CD8-positive, alpha-beta memory T cell (primary cell): ENCODE data around the gene SCAF1. TPM values are rescaled to one million over a fixed set of nuclear protein-coding genes. Genes with fewer than 3 reads are reported as not detected.

Source experiments
- CTCF ChIA-PET: fragments of 350-600 bp; sonication (Branson Sonifier 250); formaldehyde crosslinking; loops from one replicate; lab custom pipeline; 2021; ENCODE audit warnings: antibody characterized with exemption; lab: Charles Lee
- POLR2A ChIA-PET: fragments of 350-600 bp; sonication (Branson Sonifier 250); formaldehyde crosslinking; loops from one replicate; lab custom pipeline; 2021; ENCODE audit warnings: antibody characterized with exemption; lab: Charles Lee
- DNase-seq, 5 donors: peaks; one replicate each; pipeline versions ENCODE4 v3.0.0 to v3.0.0-alpha.2; 2020 to 2022; ENCODE audit warnings: mixed read lengths in 1 of 5
- H3K27ac ChIP-seq: one replicate; pipeline ENCODE4 v1.7.0; 2013; ENCODE audit warnings: low read depth, mild to moderate bottlenecking, low read length, moderate library complexity
- H3K27me3 ChIP-seq: 2 replicates; pipeline ENCODE4 v1.7.0; 2013; ENCODE audit warnings: low read length, mild to moderate bottlenecking; ENCODE audit not compliant: insufficient read depth, poor library complexity, severe bottlenecking
- H3K36me3 ChIP-seq: 2 replicates; pipeline ENCODE4 v1.7.0; 2013; ENCODE audit warnings: mild to moderate bottlenecking, low read length, moderate library complexity; ENCODE audit not compliant: insufficient read depth
- H3K4me1 ChIP-seq: 2 replicates; pipeline ENCODE4 v1.7.0; 2013; ENCODE audit warnings: mild to moderate bottlenecking, low read length, moderate library complexity; ENCODE audit not compliant: insufficient read depth
- H3K4me3 ChIP-seq: 2 replicates; pipeline ENCODE4 v1.7.0; 2013; ENCODE audit warnings: mild to moderate bottlenecking, low read length
- H3K9me3 ChIP-seq: 2 replicates; pipeline ENCODE4 v1.7.0; 2013; ENCODE audit warnings: mild to moderate bottlenecking, low read length
- H3K27ac Mint-ChIP-seq, 8 donors: one replicate each; pipeline ENCODE4 v1.8.0; 2020 to 2021; ENCODE audit warnings: mixed read lengths in 8 of 8, mild to moderate bottlenecking in 6 of 8, inconsistent platforms in 3 of 8, moderate library complexity in 3 of 8
- H3K27me3 Mint-ChIP-seq, 2 donors: one replicate each; pipeline ENCODE4 v1.8.0; 2020 to 2021; ENCODE audit warnings: mixed read lengths in 2 of 2, mild to moderate bottlenecking in 1 of 2, moderate library complexity in 1 of 2
- H3K36me3 Mint-ChIP-seq, 3 donors: one replicate each; pipeline ENCODE4 v1.8.0; 2020 to 2021; ENCODE audit warnings: mixed read lengths in 3 of 3, inconsistent platforms in 1 of 3, mild to moderate bottlenecking in 1 of 3
- H3K4me1 Mint-ChIP-seq, 3 donors: one replicate each; pipeline ENCODE4 v1.8.0; 2020 to 2021; ENCODE audit warnings: mixed read lengths in 3 of 3, inconsistent platforms in 1 of 3, mild to moderate bottlenecking in 1 of 3
- H3K4me3 Mint-ChIP-seq, 7 donors: one replicate each; pipeline ENCODE4 v1.8.0; 2020 to 2021; ENCODE audit warnings: mixed read lengths in 7 of 7, mild to moderate bottlenecking in 6 of 7, moderate library complexity in 4 of 7, inconsistent platforms in 2 of 7
- H3K9me3 Mint-ChIP-seq, 5 donors: one replicate each; pipeline ENCODE4 v1.8.0; 2020 to 2022; ENCODE audit warnings: mixed read lengths in 5 of 5, mild to moderate bottlenecking in 3 of 5, moderate library complexity in 2 of 5, inconsistent platforms in 1 of 5
- polyA plus RNA-seq: library from polyadenylated mRNA; unstranded; fragments of 300-500 nt; fragmentation: Illumina TruSeq; gene quantifications from one replicate; pipeline ENCODE4 v1.2.3, GENCODE V29; 2021
- total RNA-seq, 2 experiments: library from RNA; stranded (reverse); gene quantifications; one replicate each; pipeline ENCODE4 v1.2.3, GENCODE V29; 2021

The SCAF1 gene
- total and polyA plus RNA-seq, 3 experiments from 2014 or later: 3.2 to 79.7 (median 79.2) TPM

- peaks cover 0 to 5% of the 10 kb centered on the region in 2 donors for H3K27me3 Mint-ChIP-seq
- H3K27ac Mint-ChIP-seq: no peak overlapping the region
- Histone ChIP-seq H3K27me3 (no peaks in the 10 kb centered on the region), H3K9me3 (no peaks in the 10 kb centered on the region), H3K36me3 (peaks cover 23% of the 10 kb centered on the region), H3K27ac (no peak overlapping the region), H3K4me3 (no peak overlapping the region), H3K4me1 (peaks cover 26% of the 10 kb centered on the region)
- no peak for DNase-seq
- H3K36me3 Mint-ChIP-seq: peaks cover 0 to 55% (median 13%) of the 10 kb centered on the region in 3 donors
- CTCF ChIA-PET: interaction anchor here (0.9 to 1.3 kb wide), 2 partner anchors 45 to 83 kb away, joined by 3 read pairs; partner anchors contain the start of gene RRAS
- no peak overlapping the region for H3K4me3 Mint-ChIP-seq
- POLR2A ChIA-PET: interaction anchor here (1.2 kb wide), 1 partner anchor 81 kb away, joined by 3 read pairs; the partner anchor contains the start of gene PRMT1
- no peaks in the 10 kb centered on the region for H3K9me3 Mint-ChIP-seq
- peaks cover 26 to 41% (median 26%) of the 10 kb centered on the region in 3 donors for H3K4me1 Mint-ChIP-seq
These were observed 46.8 kb upstream of the SCAF1 start for GRCh38 chr19:49594993-49595818.

- Histone ChIP-seq H3K36me3 (peaks cover 24% of the 10 kb centered on the region), H3K27ac (no peak overlapping the region), H3K4me3 (no peak overlapping the region), H3K27me3 (no peaks in the 10 kb centered on the region), H3K4me1 (peaks cover 20% of the 10 kb centered on the region), H3K9me3 (no peaks in the 10 kb centered on the region)
- POLR2A ChIA-PET: interaction anchor here (0.5 to 1.2 kb wide), 3 partner anchors 44 to 112 kb away, joined by 3 to 5 read pairs (median 3); partner anchors contain the start of genes PRMT1 and RRAS
- peaks cover 27 to 44% (median 27%) of the 10 kb centered on the region in 3 donors for H3K4me1 Mint-ChIP-seq
- no peak overlapping the region for H3K4me3 Mint-ChIP-seq
- peaks cover 0 to 55% (median 14%) of the 10 kb centered on the region in 3 donors for H3K36me3 Mint-ChIP-seq
- no peaks in the 10 kb centered on the region for H3K9me3 Mint-ChIP-seq
- no peak for DNase-seq
- peaks cover 0 to 5% of the 10 kb centered on the region in 2 donors for H3K27me3 Mint-ChIP-seq
- H3K27ac Mint-ChIP-seq: no peak overlapping the region
- CTCF ChIA-PET: interaction anchor here (0.9 kb wide), 1 partner anchor 82 kb away, joined by 3 read pairs; no protein-coding TSS in a partner anchor
These were observed 46.1 kb upstream of the SCAF1 start for GRCh38 chr19:49595819-49596404.

GRCh38 chr19:49596407-49596806, 45.6 kb upstream of the SCAF1 start:
- Mint-ChIP-seq H3K9me3 (no peaks in the 10 kb centered on the region), H3K36me3 (peaks cover 0 to 60% (median 14%) of the 10 kb centered on the region in 3 donors), H3K27ac (no peak overlapping the region), H3K4me1 (peaks cover 27 to 48% (median 27%) of the 10 kb centered on the region in 3 donors), H3K4me3 (no peak overlapping the region), H3K27me3 (peaks cover 0 to 5% of the 10 kb centered on the region in 2 donors)
- DNase-seq: no peak
- Histone ChIP-seq H3K36me3 (peaks cover 27% of the 10 kb centered on the region), H3K4me3 (no peak overlapping the region), H3K27me3 (no peaks in the 10 kb centered on the region), H3K27ac (no peak overlapping the region), H3K9me3 (no peaks in the 10 kb centered on the region), H3K4me1 (peaks cover 20% of the 10 kb centered on the region)
- ChIA-PET CTCF (no interaction called here), POLR2A (interaction anchor here (0.5 to 1.1 kb wide), 4 partner anchors 27 to 112 kb away, joined by 3 to 6 read pairs (median 4); partner anchors contain the start of gene RRAS)

GRCh38 chr19:49596954-49597702, 44.9 kb upstream of the SCAF1 start:
- Histone ChIP-seq H3K4me1 (peaks cover 20% of the 10 kb centered on the region), H3K36me3 (peaks cover 27% of the 10 kb centered on the region), H3K9me3 (no peaks in the 10 kb centered on the region), H3K4me3 (no peak overlapping the region), H3K27ac (no peak overlapping the region), H3K27me3 (no peaks in the 10 kb centered on the region)
- H3K9me3 Mint-ChIP-seq: no peaks in the 10 kb centered on the region
- ChIA-PET POLR2A (interaction anchor here (0.6 kb wide), 2 partner anchors 28 to 44 kb away, joined by 4 to 6 read pairs; no protein-coding TSS in a partner anchor), CTCF (no interaction called here)
- DNase-seq: no peak
- peaks cover 0 to 63% (median 14%) of the 10 kb centered on the region in 3 donors for H3K36me3 Mint-ChIP-seq
- H3K4me1 Mint-ChIP-seq: peaks cover 27 to 51% (median 28%) of the 10 kb centered on the region in 3 donors
- no peak overlapping the region for H3K27ac Mint-ChIP-seq
- no peak overlapping the region for H3K4me3 Mint-ChIP-seq
- peaks cover 0 to 5% of the 10 kb centered on the region in 2 donors for H3K27me3 Mint-ChIP-seq

- peaks cover 0 to 63% (median 14%) of the 10 kb centered on the region in 3 donors for H3K36me3 Mint-ChIP-seq
- H3K4me3 ChIP-seq: no peak overlapping the region
- POLR2A ChIA-PET: no interaction called here
- no peak overlapping the region for H3K27ac Mint-ChIP-seq
- no peaks in the 10 kb centered on the region for H3K9me3 Mint-ChIP-seq
- no peaks in the 10 kb centered on the region for H3K27me3 Mint-ChIP-seq
- H3K4me1 Mint-ChIP-seq: peaks cover 22 to 50% (median 23%) of the 10 kb centered on the region in 3 donors
- no peaks in the 10 kb centered on the region for H3K27me3 ChIP-seq
- H3K4me3 Mint-ChIP-seq: no peak overlapping the region
- no peak overlapping the region for H3K27ac ChIP-seq
- H3K9me3 ChIP-seq: no peaks in the 10 kb centered on the region
- DNase-seq: no peak
- CTCF ChIA-PET: no interaction called here
- H3K4me1 ChIP-seq: peaks cover 17% of the 10 kb centered on the region
- peaks cover 27% of the 10 kb centered on the region for H3K36me3 ChIP-seq
These were observed 44.4 kb upstream of the SCAF1 start for GRCh38 chr19:49597703-49597974.

GRCh38 chr19:49599378-49600295, 42.4 kb upstream of the SCAF1 start:
- Mint-ChIP-seq H3K4me3 (no peak overlapping the region), H3K9me3 (no peaks in the 10 kb centered on the region), H3K36me3 (peaks cover 0 to 61% (median 8%) of the 10 kb centered on the region in 3 donors), H3K27ac (no peak overlapping the region), H3K4me1 (peaks cover 10 to 35% (median 13%) of the 10 kb centered on the region in 3 donors), H3K27me3 (no peaks in the 10 kb centered on the region)
- Histone ChIP-seq H3K27me3 (no peaks in the 10 kb centered on the region), H3K4me3 (no peak overlapping the region), H3K9me3 (no peaks in the 10 kb centered on the region), H3K27ac (no peak overlapping the region), H3K36me3 (peaks cover 19% of the 10 kb centered on the region), H3K4me1 (no peaks in the 10 kb centered on the region)
- no peak for DNase-seq
- CTCF ChIA-PET: no interaction called here
- POLR2A ChIA-PET: no interaction called here

GRCh38 chr19:49601482-49602038, 40.4 kb upstream of the SCAF1 start:
- Mint-ChIP-seq H3K9me3 (no peaks in the 10 kb centered on the region), H3K27ac (no peak overlapping the region), H3K4me3 (no peak overlapping the region), H3K4me1 (peaks cover 10 to 39% (median 13%) of the 10 kb centered on the region in 3 donors), H3K27me3 (no peaks in the 10 kb centered on the region), H3K36me3 (peaks cover 0 to 64% (median 8%) of the 10 kb centered on the region in 3 donors)
- CTCF ChIA-PET: no interaction called here
- H3K4me3 ChIP-seq: no peak overlapping the region
- no peaks in the 10 kb centered on the region for H3K27me3 ChIP-seq
- no peak overlapping the region for H3K27ac ChIP-seq
- H3K36me3 ChIP-seq: peaks cover 22% of the 10 kb centered on the region
- H3K4me1 ChIP-seq: no peaks in the 10 kb centered on the region
- POLR2A ChIA-PET: interaction anchor here (0.6 kb wide), 1 partner anchor 527 kb away, joined by 5 read pairs; no protein-coding TSS in a partner anchor
- DNase-seq: no peak
- H3K9me3 ChIP-seq: no peaks in the 10 kb centered on the region
